GM12875 (cell line): ENCODE results near the gene PFKFB4.

Experiments
- H3K4me3 ChIP-seq: one replicate; pipeline ENCODE4 v1.5.1; 2011; ENCODE audit warnings: low read depth, low read length, control low read depth
- CTCF ChIP-seq: IDR thresholded peaks from 2 replicates; pipeline ENCODE4 v1.5.1; 2011; ENCODE audit warnings: low read depth, mild to moderate bottlenecking, control low read depth, inconsistent platforms, low read length, moderate library complexity, borderline replicate concordance; ENCODE audit not compliant: insufficient read depth

Gene PFKFB4

GRCh38 chr3:48528754-48529153 lies 27.8 kb downstream of the PFKFB4 start:
- no peak overlapping the region for H3K4me3 ChIP-seq
- TF ChIP-seq CTCF = no peak

GRCh38 chr3:48528048-48528447 lies 28.6 kb downstream of the PFKFB4 start:
- TF ChIP-seq CTCF = no peak
- no peak overlapping the region for H3K4me3 ChIP-seq

- no peak for TF ChIP-seq CTCF
- no peak overlapping the region for H3K4me3 ChIP-seq
Observed at GRCh38 chr3:48524970-48525369, 31.6 kb downstream of the PFKFB4 start.

- no peak for TF ChIP-seq CTCF
- H3K4me3 ChIP-seq = no peak overlapping the region
Observed at GRCh38 chr3:48521635-48522034, 35.0 kb downstream of the PFKFB4 start.

- H3K4me3 ChIP-seq = no peak overlapping the region
- TF ChIP-seq CTCF = no peak
Observed at GRCh38 chr3:48519277-48519643, 37.3 kb downstream of the PFKFB4 start.

- no peak for TF ChIP-seq CTCF
Observed at GRCh38 chr3:48518638-48519276, 37.8 kb downstream of the PFKFB4 start.

GRCh38 chr3:48518069-48518468 lies 38.5 kb downstream of the PFKFB4 start:
- TF ChIP-seq CTCF = no peak
- no peak overlapping the region for H3K4me3 ChIP-seq

More at GRCh38 chr3:48518638-48519276, 37.8 kb downstream of the PFKFB4 start:
- no peak overlapping the region for H3K4me3 ChIP-seq
